Left lung (tissue), 10 donors: ENCODE results near the gene CCDC182. TPM values are rescaled to one million over a fixed set of nuclear protein-coding genes. Genes with fewer than 3 reads are reported as not detected.

ENCODE experiments used
- ATAC-seq: fragments of 200-7000 bp; cut with Tn5 transposase; one replicate; pipeline ENCODE4 v1.9.1; 2020; ENCODE audit warnings: moderate library complexity
- DNase-seq, 4 donors: peaks; one replicate each; pipeline ENCODE4 v3.0.0-alpha.2; 2013 to 2020
- H3K27ac ChIP-seq, 2 donors: fragments of 200-600 bp; sonication (generic) in 1 of 2; one replicate each; pipeline versions ENCODE4 v1.5.0 to v1.8.0; 2020 to 2021
- H3K27me3 ChIP-seq, 2 donors: fragments of 200-600 bp; sonication (generic) in 1 of 2; one replicate each; pipeline versions ENCODE4 v1.5.0 to v1.8.0; 2020 to 2021
- H3K36me3 ChIP-seq, 2 donors: fragments of 200-600 bp; sonication (generic) in 1 of 2; one replicate each; pipeline versions ENCODE4 v1.5.0 to v1.8.0; 2020 to 2021
- H3K4me1 ChIP-seq, 2 donors: fragments of 200-600 bp; one replicate each; pipeline ENCODE4 v1.8.0; 2021
- H3K4me3 ChIP-seq, 2 donors: fragments of 200-600 bp; sonication (generic) in 1 of 2; one replicate each; pipeline versions ENCODE4 v1.5.0 to v1.8.0; 2020 to 2021; ENCODE audit warnings: mild to moderate bottlenecking in 1 of 2
- H3K9me3 ChIP-seq, 2 donors: fragments of 200-600 bp; sonication (generic) in 1 of 2; one replicate each; pipeline versions ENCODE4 v1.5.0 to v1.8.0; 2020 to 2021
- intact Hi-C, 2 donors: fragments of 100-400 bp; cut with DNase I; formaldehyde crosslinking; loops; one replicate each; pipeline versions ENCODE4 v1.11.2 to v1.14.2; 2022
- polyA plus RNA-seq, 6 donors: library from polyadenylated mRNA; unstranded; fragments of 120-200 nt; gene quantifications; one replicate each; pipeline ENCODE4 v1.2.1, GENCODE V29; 2013; ENCODE audit not compliant: insufficient read length in 6 of 6
- total RNA-seq, 2 donors: library from RNA; stranded (reverse); fragmentation: NEBNext Ultra II Directional; extraction: Animal tissue kit (Norgen Biotek cat#: 25700); gene quantifications; one replicate each; pipeline ENCODE4 v1.2.1, GENCODE V29; 2021
- TF ChIP-seq, protein P1 (sequence below), 2 donors: fragments of 200-600 bp; sonication (generic) in 1 of 2; IDR thresholded peaks; one replicate each; pipeline versions ENCODE4 v1.5.0 to v1.8.0; 2021; ENCODE audit warnings: antibody characterized with exemption in 2 of 2
- donor health status: DM: no; HTN: yes; CAD: no.
- donor health status: DM: no; HTN: no; CAD: no.

The CCDC182 gene
- total and polyA plus RNA-seq, 8 donors: 0.15 TPM; not detected in 7

DNA sequence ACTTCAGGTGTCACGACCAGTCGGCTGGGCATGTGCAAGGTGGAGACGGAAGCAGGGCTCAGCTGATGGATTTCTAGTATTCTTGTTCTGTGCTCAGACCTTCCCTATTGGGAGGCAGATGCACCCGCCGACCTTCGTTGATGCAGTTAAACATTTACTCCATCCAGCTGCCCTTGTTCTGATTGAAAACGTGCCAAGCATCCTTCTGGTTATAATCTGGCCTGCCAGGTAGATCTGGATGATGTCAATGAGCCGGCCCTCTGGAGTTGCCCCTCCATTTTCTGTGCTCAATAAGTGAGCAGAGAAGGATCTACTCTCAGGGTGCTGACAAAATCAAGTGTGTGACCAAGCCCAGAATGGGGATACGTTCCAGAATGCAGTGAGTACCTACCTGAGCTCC, 38.3 kb downstream of the CCDC182 start:
- ATAC-seq (no peak), DNase-seq (no peak)
- Histone ChIP-seq H3K4me3 (no peak overlapping the region), H3K27me3 (no peaks in the 10 kb centered on the region), H3K4me1 (no peaks in the 10 kb centered on the region), H3K27ac (no peak overlapping the region), H3K9me3 (peaks cover 0 to 1% of the 10 kb centered on the region in 2 donors), H3K36me3 (no peaks in the 10 kb centered on the region)
- TF ChIP-seq, protein P1, sequence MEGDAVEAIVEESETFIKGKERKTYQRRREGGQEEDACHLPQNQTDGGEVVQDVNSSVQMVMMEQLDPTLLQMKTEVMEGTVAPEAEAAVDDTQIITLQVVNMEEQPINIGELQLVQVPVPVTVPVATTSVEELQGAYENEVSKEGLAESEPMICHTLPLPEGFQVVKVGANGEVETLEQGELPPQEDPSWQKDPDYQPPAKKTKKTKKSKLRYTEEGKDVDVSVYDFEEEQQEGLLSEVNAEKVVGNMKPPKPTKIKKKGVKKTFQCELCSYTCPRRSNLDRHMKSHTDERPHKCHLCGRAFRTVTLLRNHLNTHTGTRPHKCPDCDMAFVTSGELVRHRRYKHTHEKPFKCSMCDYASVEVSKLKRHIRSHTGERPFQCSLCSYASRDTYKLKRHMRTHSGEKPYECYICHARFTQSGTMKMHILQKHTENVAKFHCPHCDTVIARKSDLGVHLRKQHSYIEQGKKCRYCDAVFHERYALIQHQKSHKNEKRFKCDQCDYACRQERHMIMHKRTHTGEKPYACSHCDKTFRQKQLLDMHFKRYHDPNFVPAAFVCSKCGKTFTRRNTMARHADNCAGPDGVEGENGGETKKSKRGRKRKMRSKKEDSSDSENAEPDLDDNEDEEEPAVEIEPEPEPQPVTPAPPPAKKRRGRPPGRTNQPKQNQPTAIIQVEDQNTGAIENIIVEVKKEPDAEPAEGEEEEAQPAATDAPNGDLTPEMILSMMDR (IDR thresholded peaks at IDR 0.05): no peak
- intact Hi-C loops: no loop called here

GRCh38 chr17:57705921-57706695, 39.0 kb downstream of the CCDC182 start:
- ATAC-seq: no peak
- Histone ChIP-seq H3K9me3 (peaks cover 0 to 1% of the 10 kb centered on the region in 2 donors), H3K27ac (no peak overlapping the region), H3K27me3 (no peaks in the 10 kb centered on the region), H3K4me3 (no peak overlapping the region), H3K4me1 (no peaks in the 10 kb centered on the region), H3K36me3 (no peaks in the 10 kb centered on the region)
- TF ChIP-seq, protein P1 (IDR thresholded peaks at IDR 0.05): no peak
- intact Hi-C loops: no loop called here
- DNase-seq: no peak

- ATAC-seq: no peak
- H3K27me3 ChIP-seq: no peaks in the 10 kb centered on the region
Observed at GRCh38 chr17:57704448-57704847, 40.7 kb downstream of the CCDC182 start.

GRCh38 chr17:57703273-57703672, 41.8 kb downstream of the CCDC182 start:
- TF ChIP-seq, protein P1 (IDR thresholded peaks at IDR 0.05): no peak
- H3K9me3 ChIP-seq: no peaks in the 10 kb centered on the region
- no peak overlapping the region for H3K4me3 ChIP-seq
- no peak overlapping the region for H3K27ac ChIP-seq
- no peaks in the 10 kb centered on the region for H3K36me3 ChIP-seq
- intact Hi-C loops: no loop called here
- DNase-seq: no peak
- peaks cover 0 to 1% of the 10 kb centered on the region in 2 donors for H3K4me1 ChIP-seq
- H3K27me3 ChIP-seq: no peaks in the 10 kb centered on the region
- no peak for ATAC-seq

More at GRCh38 chr17:57704448-57704847, 40.7 kb downstream of the CCDC182 start:
- intact Hi-C loops: no loop called here
- TF ChIP-seq, protein P1 (IDR thresholded peaks at IDR 0.05): no peak
- Histone ChIP-seq H3K27ac (no peak overlapping the region), H3K4me3 (no peak overlapping the region), H3K9me3 (no peaks in the 10 kb centered on the region), H3K36me3 (no peaks in the 10 kb centered on the region), H3K4me1 (no peaks in the 10 kb centered on the region)
- DNase-seq: no peak

GRCh38 chr17:57701124-57701523, 44.0 kb downstream of the CCDC182 start:
- Histone ChIP-seq H3K36me3 (no peaks in the 10 kb centered on the region), H3K27me3 (no peaks in the 10 kb centered on the region), H3K27ac (no peak overlapping the region), H3K4me3 (no peak overlapping the region), H3K9me3 (no peaks in the 10 kb centered on the region), H3K4me1 (peaks cover 0 to 3% of the 10 kb centered on the region in 2 donors)
- TF ChIP-seq, protein P1 (IDR thresholded peaks at IDR 0.05): no peak
- no peak for ATAC-seq
- DNase-seq: no peak
- intact Hi-C loops: no loop called here
